Measurements from ENCODE around the gene DMC1. TPM values are rescaled to one million over a fixed set of nuclear protein-coding genes. Genes with fewer than 3 reads are reported as not detected.
A peak's percentile ranks its signal among the peaks of the same experiment; 100 is the strongest.

DMC1 gene
- total RNA-seq, 1 experiment from 2014 or later, result 6.8 TPM

DNA sequence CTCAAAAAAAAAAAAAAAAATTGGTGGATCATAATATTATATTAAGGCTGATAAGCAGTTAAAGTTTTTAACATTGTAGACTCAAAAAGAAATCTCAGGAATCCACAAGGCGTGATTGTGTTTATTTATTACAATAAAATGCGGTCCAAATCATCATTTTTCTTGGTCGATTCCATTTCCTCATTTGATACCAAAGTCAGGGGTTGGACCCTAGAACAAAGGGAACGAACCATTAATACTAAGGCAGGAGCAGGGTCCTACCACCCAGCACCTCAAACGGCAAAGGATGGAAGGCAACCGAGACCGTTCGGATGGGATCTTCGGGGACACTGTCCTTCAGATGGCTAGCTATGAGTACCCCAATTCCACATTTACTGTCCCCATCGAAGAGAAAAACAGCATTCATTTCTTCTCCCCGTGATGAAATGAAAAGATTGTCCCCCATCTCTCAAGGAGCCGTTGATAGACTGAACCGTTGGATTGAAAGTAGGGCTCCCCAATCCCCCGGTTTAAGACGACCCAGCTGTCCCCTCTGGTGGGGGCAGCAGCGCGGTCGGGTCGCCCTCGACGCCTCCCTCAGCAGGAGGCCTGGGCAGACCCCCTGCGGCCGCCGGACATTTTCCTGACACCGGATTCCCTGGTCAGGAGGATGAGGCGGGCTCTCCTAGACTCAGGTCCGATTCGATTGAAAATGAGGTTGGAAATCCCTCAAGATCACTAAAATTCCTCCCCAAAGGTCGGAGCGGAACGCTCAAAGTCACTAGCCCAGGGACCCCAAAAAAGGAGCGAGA, 607 bp downstream of the DMC1 start:
- Histone ChIP-seq H2BK15ac (ENCODE audit: low read depth, low read length) (no peak overlapping the region), H4K5ac (ENCODE audit: insufficient read length, low read depth, low read length) (peak overlapping the region; percentile 5), H3K23ac (ENCODE audit: insufficient read length, low read depth, low read length) (no peak overlapping the region), H3K27me3 (ENCODE audit: insufficient read depth, low read length) (no peaks in the 10 kb centered on the region), H2BK12ac (ENCODE audit: insufficient read length, low read depth, low read length) (no peak overlapping the region), H3K27ac (ENCODE audit: insufficient read length, low read depth, low read length) (no peak overlapping the region), H4K91ac (ENCODE audit: insufficient read length, low read depth, low read length) (no peak overlapping the region), H2AK5ac (ENCODE audit: insufficient read length, low read length) (no peak overlapping the region), H3T11ph (ENCODE audit: low read length) (no peak overlapping the region), H3K4me2 (ENCODE audit: insufficient read depth, insufficient read length, low read length) (peak overlapping the region; percentile 67), H3K9ac (ENCODE audit: extremely low read depth, insufficient read length, low read length) (peak overlapping the region; percentile 91), H3K79me2 (ENCODE audit: insufficient read depth, low read length) (no peaks in the 10 kb centered on the region), H4K20me1 (ENCODE audit: control insufficient read depth, insufficient read depth, insufficient read length) (no peaks in the 10 kb centered on the region), H2AFZ (ENCODE audit: low read length) (no peak overlapping the region), H3K56ac (ENCODE audit: insufficient read length, low read depth, low read length) (no peak overlapping the region), H3K4ac (ENCODE audit: low read depth, low read length) (peak overlapping the region; percentile 22; the same call in 1 of the 2 replicates), H3K9me3 (ENCODE audit: control insufficient read depth, low read depth, low read length) (no peaks in the 10 kb centered on the region), H3K4me1 (ENCODE audit: insufficient read depth, low read length) (peaks cover 5% of the 10 kb centered on the region), H3K18ac (ENCODE audit: insufficient read length, low read depth, low read length) (peak overlapping the region; percentile 98), H3K23me2 (ENCODE audit: insufficient read length, low read depth, low read length, poor library complexity, severe bottlenecking) (peaks cover 18% of the 10 kb centered on the region), H2BK5ac (ENCODE audit: insufficient read length, low read length) (no peak overlapping the region), H4K8ac (replicated peaks; ENCODE audit: insufficient read length, low read depth, low read length) (no peak overlapping the region), H2BK120ac (ENCODE audit: low read depth, low read length, poor library complexity, severe bottlenecking) (no peak overlapping the region), H3K79me1 (ENCODE audit: insufficient read depth, low read depth, low read length, poor library complexity, severe bottlenecking) (no peaks in the 10 kb centered on the region), H3K14ac (ENCODE audit: insufficient read depth, low read length) (peak overlapping the region; percentile 96), H2BK20ac (ENCODE audit: low read depth, low read length, poor library complexity, severe bottlenecking) (no peak overlapping the region)
- TF ChIP-seq, protein P1, sequence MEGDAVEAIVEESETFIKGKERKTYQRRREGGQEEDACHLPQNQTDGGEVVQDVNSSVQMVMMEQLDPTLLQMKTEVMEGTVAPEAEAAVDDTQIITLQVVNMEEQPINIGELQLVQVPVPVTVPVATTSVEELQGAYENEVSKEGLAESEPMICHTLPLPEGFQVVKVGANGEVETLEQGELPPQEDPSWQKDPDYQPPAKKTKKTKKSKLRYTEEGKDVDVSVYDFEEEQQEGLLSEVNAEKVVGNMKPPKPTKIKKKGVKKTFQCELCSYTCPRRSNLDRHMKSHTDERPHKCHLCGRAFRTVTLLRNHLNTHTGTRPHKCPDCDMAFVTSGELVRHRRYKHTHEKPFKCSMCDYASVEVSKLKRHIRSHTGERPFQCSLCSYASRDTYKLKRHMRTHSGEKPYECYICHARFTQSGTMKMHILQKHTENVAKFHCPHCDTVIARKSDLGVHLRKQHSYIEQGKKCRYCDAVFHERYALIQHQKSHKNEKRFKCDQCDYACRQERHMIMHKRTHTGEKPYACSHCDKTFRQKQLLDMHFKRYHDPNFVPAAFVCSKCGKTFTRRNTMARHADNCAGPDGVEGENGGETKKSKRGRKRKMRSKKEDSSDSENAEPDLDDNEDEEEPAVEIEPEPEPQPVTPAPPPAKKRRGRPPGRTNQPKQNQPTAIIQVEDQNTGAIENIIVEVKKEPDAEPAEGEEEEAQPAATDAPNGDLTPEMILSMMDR (conservative IDR thresholded peaks at IDR 0.05), result no peak
- Mint-ChIP-seq H3K4me1 (peaks cover 26 to 27% of the 10 kb centered on the region in 2 experiments), H3K27me3 (ENCODE audit: low read depth) (peaks cover 8% of the 10 kb centered on the region), H3K27ac (peak overlapping the region; percentile 93 to 99 (median 98)), H3K9me3 (no peaks in the 10 kb centered on the region; a peak in 1 of 5 replicates), H3K36me3 (ENCODE audit: insufficient read depth in 1 of 3, low read depth in 3 of 3) (no peaks in the 10 kb centered on the region), H3K4me3 (peak overlapping the region; percentile 88 to 94)
- no peak for DNase-seq
- no CpG with 5 or more reads among the region's 32 CpGs for WGBS (ENCODE audit: extremely low coverage, insufficient read length, low lambda C conversion rate)
